SK-N-MC (cell line): ENCODE results near the gene JMJD1C.

Experiments used
- DNase-seq: peaks from one replicate; pipeline ENCODE4 v3.0.0-alpha.2; 2011; ENCODE audit warnings: low read depth, low spot score
- H3K27ac ChIP-seq: fragments of 200-600 bp; sonication (generic); 2 replicates; pipeline ENCODE4 v1.5.1; 2016; ENCODE audit warnings: mixed run types
- H3K36me3 ChIP-seq: fragments of 200-600 bp; sonication (generic); 2 replicates; pipeline ENCODE4 v1.6.1; 2017; ENCODE audit warnings: antibody characterized with exemption, low read length, mixed read lengths; ENCODE audit not compliant: insufficient read depth
- H3K4me3 ChIP-seq: fragments of 200-600 bp; sonication (generic); 2 replicates; pipeline ENCODE4 v1.5.1; 2016
- H3K9ac ChIP-seq: fragments of 200-600 bp; sonication (generic); 2 replicates; pipeline ENCODE4 v1.8.0; 2017; ENCODE audit warnings: mixed run types, mixed read lengths; ENCODE audit not compliant: insufficient read length
- H3K9me3 ChIP-seq: fragments of 200-600 bp; sonication (generic); 2 replicates; pipeline ENCODE4 v1.6.1; 2017; ENCODE audit warnings: low read depth, mild to moderate bottlenecking, antibody characterized with exemption, low read length, moderate library complexity, mixed read lengths
- EZH2 ChIP-seq: fragments of 200-600 bp; sonication (generic); IDR thresholded peaks from one replicate; pipeline ENCODE4 v1.6.1; 2017; ENCODE audit warnings: antibody characterized with exemption
- FOXP2 ChIP-seq: optimal IDR thresholded peaks from 2 replicates; pipeline ENCODE3; 2011; ENCODE audit warnings: mild to moderate bottlenecking, moderate library complexity; ENCODE audit not compliant: insufficient read depth; ENCODE audit errors: extremely low read length, control extremely low read depth
- POLR2AphosphoS5 ChIP-seq: IDR thresholded peaks from 2 replicates; pipeline ENCODE4 v1.6.1; 2012; ENCODE audit warnings: mild to moderate bottlenecking, low read depth, low read length, borderline replicate concordance

Gene JMJD1C

GRCh38 chr10:63434866-63435854 lies 30.6 kb downstream of the JMJD1C start:
- no peak for TF ChIP-seq FOXP2
- TF ChIP-seq EZH2: no peak
- TF ChIP-seq POLR2AphosphoS5: no peak
- H3K36me3 ChIP-seq: no peaks in the 10 kb centered on the region
- no peak for DNase-seq
- no peaks in the 10 kb centered on the region for H3K9me3 ChIP-seq
- no peak overlapping the region for H3K27ac ChIP-seq
- H3K4me3 ChIP-seq: no peak overlapping the region
- H3K9ac ChIP-seq: no peak overlapping the region

GRCh38 chr10:63431962-63432797 lies 33.6 kb downstream of the JMJD1C start:
- Histone ChIP-seq H3K36me3 (no peaks in the 10 kb centered on the region), H3K4me3 (no peak overlapping the region), H3K9me3 (no peaks in the 10 kb centered on the region), H3K9ac (no peak overlapping the region), H3K27ac (no peak overlapping the region)
- no peak for TF ChIP-seq FOXP2
- no peak for TF ChIP-seq POLR2AphosphoS5
- no peak for TF ChIP-seq EZH2
- no peak for DNase-seq

GRCh38 chr10:63430999-63431356 lies 34.8 kb downstream of the JMJD1C start:
- no peak overlapping the region for H3K27ac ChIP-seq
- H3K9me3 ChIP-seq: no peaks in the 10 kb centered on the region
- H3K36me3 ChIP-seq: no peaks in the 10 kb centered on the region
- DNase-seq: no peak
- no peak overlapping the region for H3K4me3 ChIP-seq
- no peak overlapping the region for H3K9ac ChIP-seq
- no peak for TF ChIP-seq POLR2AphosphoS5
- no peak for TF ChIP-seq FOXP2
- no peak for TF ChIP-seq EZH2

GRCh38 chr10:63430091-63430998 lies 35.4 kb downstream of the JMJD1C start:
- no peaks in the 10 kb centered on the region for H3K36me3 ChIP-seq
- H3K4me3 ChIP-seq: no peak overlapping the region
- TF ChIP-seq EZH2: no peak
- TF ChIP-seq POLR2AphosphoS5: no peak
- no peak for TF ChIP-seq FOXP2
- no peak overlapping the region for H3K9ac ChIP-seq
- no peaks in the 10 kb centered on the region for H3K9me3 ChIP-seq
- peak overlapping the region; percentile 54; the same call in 1 of the 2 replicates for H3K27ac ChIP-seq
- DNase-seq: no peak

GRCh38 chr10:63429281-63429680 lies 36.5 kb downstream of the JMJD1C start:
- H3K36me3 ChIP-seq: no peaks in the 10 kb centered on the region
- no peaks in the 10 kb centered on the region for H3K9me3 ChIP-seq
- H3K9ac ChIP-seq: no peak overlapping the region
- peak overlapping the region; percentile 54; the same call in 1 of the 2 replicates for H3K27ac ChIP-seq
- H3K4me3 ChIP-seq: 0 out of 2 replicates have a peak overlapping the region, but pooled peaks have one; percentile 15
- DNase-seq: no peak
- TF ChIP-seq POLR2AphosphoS5: no peak

- no peak for DNase-seq
- Histone ChIP-seq H3K4me3 (no peak overlapping the region), H3K36me3 (no peaks in the 10 kb centered on the region), H3K27ac (no peak overlapping the region), H3K9ac (no peak overlapping the region), H3K9me3 (no peaks in the 10 kb centered on the region)
- TF ChIP-seq FOXP2 (no peak), POLR2AphosphoS5 (no peak), EZH2 (no peak)
These were observed 38.8 kb downstream of the JMJD1C start for GRCh38 chr10:63427013-63427412.

GRCh38 chr10:63425512-63425911 lies 40.3 kb downstream of the JMJD1C start:
- no peak for DNase-seq
- Histone ChIP-seq H3K4me3 (no peak overlapping the region), H3K27ac (no peak overlapping the region), H3K36me3 (no peaks in the 10 kb centered on the region), H3K9me3 (no peaks in the 10 kb centered on the region), H3K9ac (no peak overlapping the region)
- TF ChIP-seq POLR2AphosphoS5 (no peak), EZH2 (no peak), FOXP2 (no peak)
